GM23248 (cell line): ENCODE measurements around the gene MEAK7.

Source experiments
- EZH2 ChIP-seq: fragments of 200-600 bp; sonication (generic); IDR thresholded peaks from 2 replicates; pipeline ENCODE4 v1.6.1; 2018; ENCODE audit warnings: antibody characterized with exemption, mild to moderate bottlenecking; ENCODE audit not compliant: insufficient read depth, poor library complexity, severe bottlenecking
- EZH2phosphoT487 ChIP-seq: fragments of 200-600 bp; sonication (generic); IDR thresholded peaks from 2 replicates; pipeline ENCODE4 v1.6.1; 2018; ENCODE audit warnings: antibody characterized with exemption, moderate library complexity, mild to moderate bottlenecking, low read depth; ENCODE audit not compliant: insufficient read depth

- TF ChIP-seq EZH2 (no peak), EZH2phosphoT487 (no peak)
Measured at GRCh38 chr16:84548508-84548907, 44.0 kb upstream of the MEAK7 start.
